GM21423 (cell line): Measurements from ENCODE around the gene TICAM1.

Experiments used
- ATAC-seq: cut with Tn5 transposase; IDR thresholded peaks from one replicate; pipeline ENCODE4 v1.9.1; 2021; ENCODE audit warnings: mild to moderate bottlenecking, moderate library complexity; ENCODE audit not compliant: unreplicated experiment

The TICAM1 gene

DNA sequence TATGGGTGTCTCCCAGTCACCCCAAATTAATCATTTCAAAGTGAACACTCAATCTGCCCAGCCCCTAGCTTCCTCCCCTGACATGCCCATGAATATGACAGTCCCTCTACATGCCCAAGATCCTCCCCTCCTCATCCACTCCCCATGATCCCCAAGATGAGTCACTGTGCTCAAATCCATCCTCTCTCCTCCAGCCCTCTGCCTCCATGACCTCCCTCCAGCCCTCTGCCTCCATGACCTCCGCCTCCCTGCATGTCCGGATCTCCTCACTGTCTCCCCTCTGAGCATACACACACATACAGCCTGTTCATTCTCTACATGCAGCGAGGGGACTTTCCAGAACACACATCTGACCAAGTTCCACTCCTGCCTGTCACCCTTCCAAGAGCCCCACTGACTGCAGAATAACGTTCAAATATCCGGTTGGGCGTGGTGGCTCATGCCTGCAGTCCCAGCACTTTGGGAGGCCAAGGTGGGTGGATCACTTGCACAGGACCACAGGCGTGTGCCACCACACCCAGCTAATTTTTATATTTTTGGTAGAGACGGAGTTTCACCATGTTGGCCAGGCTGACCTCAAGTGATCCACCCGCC lies 58.4 kb downstream of the TICAM1 start:
- ATAC-seq: no peak

- ATAC-seq: no peak
Measured at GRCh38 chr19:4772566-4772965, 58.9 kb downstream of the TICAM1 start.

GRCh38 chr19:4768934-4769777 lies 62.4 kb downstream of the TICAM1 start:
- ATAC-seq: no peak
